ENCODE data around the gene NR2C2AP.

DNA sequence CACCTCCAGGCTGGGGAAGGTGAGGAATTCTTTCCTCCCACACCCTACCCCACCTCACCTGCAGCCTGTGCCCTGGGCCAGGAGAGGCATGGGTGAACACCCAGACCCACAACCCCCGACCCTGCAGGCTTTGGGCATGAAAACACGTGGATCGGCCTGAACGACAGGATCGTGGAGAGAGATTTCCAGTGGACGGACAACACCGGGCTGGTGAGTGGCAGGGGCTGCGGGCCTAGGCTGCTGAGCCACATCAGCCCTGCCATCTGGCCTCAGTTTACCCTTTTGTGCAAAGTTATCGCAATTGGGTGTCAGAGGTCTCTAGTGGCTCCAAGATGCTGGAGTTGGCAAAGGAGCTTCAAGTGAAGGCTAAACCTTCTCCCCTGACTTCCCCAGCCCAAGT, 37.3 kb upstream of the NR2C2AP start:
- TF ChIP-seq, protein P1, sequence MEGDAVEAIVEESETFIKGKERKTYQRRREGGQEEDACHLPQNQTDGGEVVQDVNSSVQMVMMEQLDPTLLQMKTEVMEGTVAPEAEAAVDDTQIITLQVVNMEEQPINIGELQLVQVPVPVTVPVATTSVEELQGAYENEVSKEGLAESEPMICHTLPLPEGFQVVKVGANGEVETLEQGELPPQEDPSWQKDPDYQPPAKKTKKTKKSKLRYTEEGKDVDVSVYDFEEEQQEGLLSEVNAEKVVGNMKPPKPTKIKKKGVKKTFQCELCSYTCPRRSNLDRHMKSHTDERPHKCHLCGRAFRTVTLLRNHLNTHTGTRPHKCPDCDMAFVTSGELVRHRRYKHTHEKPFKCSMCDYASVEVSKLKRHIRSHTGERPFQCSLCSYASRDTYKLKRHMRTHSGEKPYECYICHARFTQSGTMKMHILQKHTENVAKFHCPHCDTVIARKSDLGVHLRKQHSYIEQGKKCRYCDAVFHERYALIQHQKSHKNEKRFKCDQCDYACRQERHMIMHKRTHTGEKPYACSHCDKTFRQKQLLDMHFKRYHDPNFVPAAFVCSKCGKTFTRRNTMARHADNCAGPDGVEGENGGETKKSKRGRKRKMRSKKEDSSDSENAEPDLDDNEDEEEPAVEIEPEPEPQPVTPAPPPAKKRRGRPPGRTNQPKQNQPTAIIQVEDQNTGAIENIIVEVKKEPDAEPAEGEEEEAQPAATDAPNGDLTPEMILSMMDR (IDR thresholded peaks at IDR 0.05; ENCODE audit: low read depth, low read length, poor library complexity, severe bottlenecking), result no peak
- no peak for TF ChIP-seq EZH2phosphoT487 (IDR thresholded peaks at IDR 0.05; ENCODE audit: borderline replicate concordance, low read length)

All from DOHH2 (cell line).